Stimulated activated CD4-positive, alpha-beta T cell treated with anti-CD3 and anti-CD28 coated beads, Interleukin-1b, Interleukin-23, amount 100 ng/mL, for 24 hours (primary cell): Measurements from ENCODE around the gene DNAJC2.
A peak's percentile ranks its signal among the peaks of the same experiment; 100 is the strongest.

Source experiments
- DNase-seq, 4 experiments: peaks; one replicate each; pipeline ENCODE4 v3.0.0-alpha.2; 2020; ENCODE audit warnings: low read depth in 4 of 4, low spot score in 1 of 4

DNAJC2 gene, protein sequence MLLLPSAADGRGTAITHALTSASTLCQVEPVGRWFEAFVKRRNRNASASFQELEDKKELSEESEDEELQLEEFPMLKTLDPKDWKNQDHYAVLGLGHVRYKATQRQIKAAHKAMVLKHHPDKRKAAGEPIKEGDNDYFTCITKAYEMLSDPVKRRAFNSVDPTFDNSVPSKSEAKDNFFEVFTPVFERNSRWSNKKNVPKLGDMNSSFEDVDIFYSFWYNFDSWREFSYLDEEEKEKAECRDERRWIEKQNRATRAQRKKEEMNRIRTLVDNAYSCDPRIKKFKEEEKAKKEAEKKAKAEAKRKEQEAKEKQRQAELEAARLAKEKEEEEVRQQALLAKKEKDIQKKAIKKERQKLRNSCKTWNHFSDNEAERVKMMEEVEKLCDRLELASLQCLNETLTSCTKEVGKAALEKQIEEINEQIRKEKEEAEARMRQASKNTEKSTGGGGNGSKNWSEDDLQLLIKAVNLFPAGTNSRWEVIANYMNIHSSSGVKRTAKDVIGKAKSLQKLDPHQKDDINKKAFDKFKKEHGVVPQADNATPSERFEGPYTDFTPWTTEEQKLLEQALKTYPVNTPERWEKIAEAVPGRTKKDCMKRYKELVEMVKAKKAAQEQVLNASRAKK

GRCh38 chr7:103344453-103345149 is at the start of gene DNAJC2:
TSS of gene DNAJC2 (minus strand) at chr7:103344767. CDS start at chr7:103344622, 145 bp downstream.
- peak; percentile 58 to 82 (median 70) for DNase-seq

- no peak for DNase-seq
Observed at GRCh38 chr7:103391976-103392375, 47.4 kb upstream of the DNAJC2 start.

- no peak for DNase-seq
Observed at GRCh38 chr7:103391150-103391549, 46.6 kb upstream of the DNAJC2 start.

DNA sequence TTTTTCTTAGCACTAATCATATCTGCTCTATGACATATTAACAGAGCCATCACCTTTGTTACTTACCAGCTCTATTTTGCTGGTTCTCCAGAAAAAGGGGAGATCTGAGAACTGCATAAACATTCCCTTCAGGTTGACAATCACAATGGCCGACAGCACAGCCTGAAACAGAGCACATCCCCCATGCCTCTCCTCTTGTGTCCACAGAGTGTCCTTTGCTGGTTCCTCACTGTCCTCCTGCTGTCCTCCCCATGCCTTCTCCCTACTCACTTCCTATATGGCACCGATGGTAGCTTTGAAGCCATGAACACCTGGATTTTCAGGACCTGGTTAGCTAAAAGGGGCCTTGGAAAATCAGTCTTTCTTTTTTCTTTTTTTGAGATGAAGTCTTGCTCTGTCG is 44.7 kb upstream of the DNAJC2 start:
- DNase-seq, result no peak

GRCh38 chr7:103388469-103389140 is 44.0 kb upstream of the DNAJC2 start:
- DNase-seq, result no peak

GRCh38 chr7:103387242-103387641 is 42.7 kb upstream of the DNAJC2 start:
- DNase-seq, result no peak

DNA sequence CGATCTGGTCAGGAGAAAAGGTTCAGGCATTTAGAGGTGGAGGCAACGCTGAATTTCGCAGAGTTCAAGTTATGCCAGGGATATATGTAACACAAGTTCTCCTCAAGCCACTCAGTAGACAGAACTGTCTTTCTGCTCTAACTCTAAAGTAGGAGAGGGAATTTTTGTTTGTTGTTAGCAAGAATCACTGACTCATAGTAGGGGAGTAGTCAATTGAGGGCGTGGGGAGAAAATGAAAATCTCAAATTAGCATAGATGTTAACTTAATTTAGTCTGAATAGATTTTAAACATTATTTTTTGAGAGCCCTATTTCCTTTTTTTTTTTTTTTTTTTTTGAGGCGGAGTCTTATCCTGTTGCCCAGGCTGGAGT is 37.5 kb upstream of the DNAJC2 start:
- DNase-seq, result no peak

DNA sequence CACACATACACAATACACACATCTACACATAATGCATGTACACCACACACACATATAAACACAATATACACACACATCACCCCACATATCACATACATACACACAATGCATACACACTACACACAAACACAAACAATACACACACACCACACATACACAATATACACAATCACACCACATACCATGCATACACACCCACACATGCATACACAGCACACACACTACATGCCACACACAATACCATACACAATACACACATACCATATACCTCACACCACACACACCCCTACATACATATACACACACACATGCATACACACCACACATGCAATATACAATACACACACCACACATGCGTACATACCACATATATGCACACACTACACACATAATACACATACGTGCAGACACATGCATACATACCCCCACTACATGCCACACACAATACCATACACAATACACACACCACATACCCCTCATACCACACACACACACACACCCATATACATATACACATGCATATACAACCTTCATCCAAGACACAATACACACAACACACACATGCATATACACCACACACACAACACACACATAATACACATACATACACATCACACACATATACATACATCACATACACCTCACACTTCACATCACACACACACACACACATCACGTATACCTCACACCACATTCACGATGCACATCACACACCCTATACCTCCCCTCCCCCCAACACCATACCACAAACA is 36.9 kb upstream of the DNAJC2 start:
- DNase-seq, result no peak

DNA sequence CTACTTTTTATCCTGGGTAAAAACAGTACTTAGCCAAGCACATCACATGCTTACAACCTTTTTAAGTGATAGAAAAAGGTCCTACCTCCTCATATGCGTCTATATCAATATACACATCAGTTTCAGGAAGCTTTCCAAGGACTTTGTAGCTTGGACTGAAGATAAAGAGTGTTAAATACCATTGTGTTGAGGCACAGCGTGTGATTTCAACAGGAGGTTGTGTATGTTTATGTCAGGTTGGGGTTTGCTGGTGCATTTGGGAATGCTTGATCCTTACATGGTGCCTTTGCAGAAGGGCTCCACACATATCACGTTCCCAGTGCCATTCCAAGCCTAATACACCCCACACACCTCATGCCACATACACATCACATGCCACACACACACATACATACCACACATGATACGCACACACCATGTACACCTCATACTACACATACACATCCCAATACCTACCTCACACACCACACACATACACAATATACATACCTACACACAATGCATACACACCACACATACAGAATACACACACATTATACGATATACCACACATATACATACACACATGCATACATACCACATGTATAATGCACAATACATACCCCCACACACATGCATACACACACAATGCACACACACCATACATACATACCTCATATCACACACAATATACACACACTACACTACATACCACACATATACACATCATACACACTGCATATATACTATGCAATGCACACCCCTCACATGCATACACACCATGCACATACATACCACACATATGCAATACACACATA is 36.0 kb upstream of the DNAJC2 start:
- DNase-seq, result no peak

DNA sequence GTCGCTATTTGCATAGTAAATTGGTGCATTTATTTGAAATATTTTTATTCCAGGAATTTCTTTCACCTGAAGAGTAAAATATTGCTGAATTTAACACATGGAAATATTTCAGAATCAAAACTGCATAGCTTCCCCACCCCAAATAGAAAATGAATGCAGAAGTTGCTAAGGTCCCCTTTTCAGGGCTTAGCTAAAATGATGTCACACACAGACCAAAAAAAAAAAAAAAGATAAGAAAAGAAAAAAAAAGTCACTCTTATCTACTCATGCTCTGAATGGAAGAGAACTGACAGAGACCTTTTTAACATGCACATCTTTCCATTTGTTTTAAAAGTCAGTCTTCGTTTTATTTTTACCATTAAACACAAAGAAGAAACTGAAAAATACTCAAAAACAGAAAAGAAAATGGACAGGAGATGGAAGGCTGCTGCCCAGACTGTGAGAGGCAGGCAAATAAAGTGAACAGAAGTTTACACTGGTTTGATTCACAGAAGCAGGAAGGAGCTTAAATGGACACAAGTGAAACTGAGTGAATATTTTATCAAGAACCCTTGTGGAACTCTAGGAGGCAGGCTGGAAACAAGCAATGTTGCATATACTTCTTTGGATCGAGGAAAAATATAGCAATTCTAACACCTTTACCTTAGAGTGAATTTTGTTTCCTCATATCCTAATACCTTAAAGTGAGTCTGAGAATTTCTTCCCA is 34.9 kb upstream of the DNAJC2 start:
- no peak for DNase-seq

- DNase-seq, result no peak
Observed at GRCh38 chr7:103373866-103374643, 29.5 kb upstream of the DNAJC2 start.

GRCh38 chr7:103369432-103369831 is 24.9 kb upstream of the DNAJC2 start:
- DNase-seq, result no peak

DNA sequence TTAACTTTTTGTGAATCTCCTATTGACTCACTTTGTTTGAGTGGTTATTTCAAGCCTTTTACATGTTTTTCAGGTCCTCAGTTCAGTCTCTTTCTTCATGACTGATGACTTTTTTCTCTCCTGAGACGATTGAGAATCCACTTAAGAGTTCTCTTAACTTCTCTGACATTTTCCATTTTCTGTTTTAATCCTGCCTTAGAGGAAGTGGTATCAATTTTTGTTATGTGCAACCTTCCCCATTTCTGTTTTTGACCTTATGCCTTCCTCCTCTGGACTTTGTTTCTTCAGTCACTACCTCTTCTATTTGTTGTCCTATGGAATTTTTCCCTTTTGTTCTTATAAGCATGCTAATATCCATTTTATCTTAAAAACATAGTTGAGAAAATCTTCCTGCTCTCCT is 5.2 kb upstream of the DNAJC2 start:
- DNase-seq, result no peak

- DNase-seq, result no peak
Observed at GRCh38 chr7:103348959-103349358, 4.4 kb upstream of the DNAJC2 start.

GRCh38 chr7:103348452-103348851 is 3.9 kb upstream of the DNAJC2 start:
- no peak for DNase-seq

- DNase-seq, result peak; percentile 52 to 68 (median 62)
Observed at GRCh38 chr7:103347507-103348267, 3.1 kb upstream of the DNAJC2 start, which contains the start of gene PSMC2. TSS of gene PSMC2 (plus strand) at chr7:103347643. CDS start at chr7:103347712, 69 bp downstream.

GRCh38 chr7:103346396-103346795 is 1.8 kb upstream of the DNAJC2 start:
- no peak for DNase-seq
